Subcutaneous adipose tissue (tissue), 4 donors: ENCODE results near the gene ADAMTS3. TPM values are rescaled to one million over a fixed set of nuclear protein-coding genes. Genes with fewer than 3 reads are reported as not detected.

Experiments used
- CTCF ChIP-seq: fragments of 450-650 bp; IDR thresholded peaks from one replicate; pipeline ENCODE4 v1.5.1; 2016; ENCODE audit warnings: low read depth, mild to moderate bottlenecking, control low read depth, antibody characterized with exemption, moderate library complexity
- total RNA-seq, 4 donors: library from RNA; depleted of rRNA; stranded (reverse); fragments of >200 nt; gene quantifications; one replicate each; pipeline ENCODE4 v1.1.0, GENCODE V29; 2016

The ADAMTS3 gene
- total RNA-seq, 4 donors from 2014 or later: 1.3 to 4.4 (median 1.8) TPM

GRCh38 chr4:72587334-72587733 is 18.3 kb upstream of the ADAMTS3 start:
- TF ChIP-seq CTCF: no peak

- TF ChIP-seq CTCF: no peak
Observed at GRCh38 chr4:72582853-72583252, 13.8 kb upstream of the ADAMTS3 start.

- TF ChIP-seq CTCF: no peak
Observed at GRCh38 chr4:72577211-72577610, 8.2 kb upstream of the ADAMTS3 start.

GRCh38 chr4:72571337-72571736 is 2.3 kb upstream of the ADAMTS3 start:
- no peak for TF ChIP-seq CTCF

- no peak for TF ChIP-seq CTCF
Observed at GRCh38 chr4:72569719-72570235, 756 bp upstream of the ADAMTS3 start.

- no peak for TF ChIP-seq CTCF
Observed at GRCh38 chr4:72567821-72568675, 973 bp downstream of the ADAMTS3 start.

- no peak for TF ChIP-seq CTCF
Observed at GRCh38 chr4:72567036-72567435, 2.0 kb downstream of the ADAMTS3 start.
